Lower leg skin (tissue), 4 donors: ENCODE results near the gene ABCA4. TPM values are rescaled to one million over a fixed set of nuclear protein-coding genes. Genes with fewer than 3 reads are reported as not detected.

Experiments used
- DNase-seq, 2 donors: peaks; one replicate each; pipeline ENCODE4 v3.0.0-alpha.2; 2019; ENCODE audit warnings: low spot score in 2 of 2
- H3K4me3 ChIP-seq: fragments of 200-600 bp; sonication (generic); 2 replicates; pipeline ENCODE4 v1.5.1; 2017; ENCODE audit warnings: mild to moderate bottlenecking, low read depth; ENCODE audit not compliant: poor library complexity, severe bottlenecking
- CTCF ChIP-seq, 3 donors: fragments of 450-650 bp; IDR thresholded peaks; one replicate each; pipeline ENCODE4 v1.5.1; 2016; ENCODE audit warnings: antibody characterized with exemption in 3 of 3, mild to moderate bottlenecking in 3 of 3, moderate library complexity in 2 of 3
- POLR2A ChIP-seq, 2 donors: fragments of 450-650 bp; IDR thresholded peaks; one replicate each; pipeline ENCODE4 v1.6.1; 2016 to 2017; ENCODE audit warnings: antibody characterized with exemption in 2 of 2, mild to moderate bottlenecking in 1 of 2, moderate library complexity in 1 of 2
- WGBS, 2 donors: methylation state at CpG; one replicate each; pipeline ENCODE4 v1.1.5; 2018; 5-methylcytosine and 5-hydroxymethylcytosine counted together
- intact Hi-C: fragments of 100-400 bp; cut with DNase I; formaldehyde crosslinking; loops from one replicate; pipeline ENCODE4 v1.15.0; 2023; ENCODE audit warnings: low total_unique reads
- total RNA-seq, 4 donors: library from RNA; depleted of rRNA; stranded (reverse); fragments of >200 nt; gene quantifications; one replicate each; pipeline ENCODE4 v1.1.0, GENCODE V29; 2016

The ABCA4 gene
- total RNA-seq, 4 donors from 2014 or later = 0.46 to 5.3 (median 3.8) TPM

GRCh38 chr1:94095744-94096469 is 25.0 kb downstream of the ABCA4 start:
- DNase-seq = no peak
- TF ChIP-seq POLR2A (IDR thresholded peaks at IDR 0.05) (no peak), CTCF (IDR thresholded peaks at IDR 0.05) (no peak)
- WGBS, 2 donors = 71 to 74% methylated on average over 14 of the region's 14 CpGs
- intact Hi-C loops = no loop called here
- no peak overlapping the region for H3K4me3 ChIP-seq

- no peak overlapping the region for H3K4me3 ChIP-seq
- peak; percentile 38 to 94 for DNase-seq
- TF ChIP-seq POLR2A (IDR thresholded peaks at IDR 0.05) = no peak
- TF ChIP-seq CTCF (IDR thresholded peaks at IDR 0.05) = no peak
- 20 to 21% methylated on average over 21 of the region's 21 CpGs for WGBS, 2 donors
- intact Hi-C loops = no loop called here
Measured at GRCh38 chr1:94095112-94095637, 25.8 kb downstream of the ABCA4 start.

DNA sequence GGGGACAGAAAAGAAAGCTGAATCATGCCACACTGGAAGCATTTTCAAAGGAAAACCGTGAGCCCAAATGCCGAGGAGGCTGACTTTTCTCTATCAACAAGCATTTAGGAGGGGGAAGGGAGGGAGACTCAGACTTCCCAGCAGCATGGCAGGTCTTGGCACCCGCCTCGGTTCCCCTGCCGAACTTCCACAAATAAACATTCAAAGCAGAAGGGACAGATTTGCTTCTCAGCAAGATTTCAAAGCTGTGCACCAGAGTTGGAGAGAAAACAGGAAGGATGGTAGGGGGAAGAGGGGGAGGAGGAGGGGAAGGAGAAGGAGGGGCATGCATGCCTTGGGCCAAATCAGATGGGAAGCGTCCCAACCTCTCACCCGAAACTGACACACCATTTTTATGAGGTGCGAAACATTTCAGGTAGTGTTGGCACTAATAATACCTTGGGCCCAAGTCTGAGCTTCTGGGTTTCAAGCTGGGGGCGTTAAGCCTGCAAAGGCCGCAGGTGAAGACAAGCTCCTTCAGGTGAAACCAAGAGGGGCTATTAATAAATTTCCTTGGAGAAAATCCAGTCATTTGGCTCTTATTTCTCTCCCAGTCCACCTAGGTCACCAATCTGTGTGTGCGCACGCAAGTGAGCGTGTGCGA is 26.4 kb downstream of the ABCA4 start:
- intact Hi-C loops = no loop called here
- H3K4me3 ChIP-seq = no peak overlapping the region

GRCh38 chr1:94093996-94094395 is 27.0 kb downstream of the ABCA4 start:
- no peak overlapping the region for H3K4me3 ChIP-seq
- TF ChIP-seq CTCF (IDR thresholded peaks at IDR 0.05) = no peak
- WGBS, 2 donors = 38 to 46% methylated on average over 6 of the region's 6 CpGs
- intact Hi-C loops = no loop called here
- no peak for DNase-seq

More for the DNA sequence above, 26.4 kb downstream of the ABCA4 start:
- WGBS, 2 donors = 28 to 29% methylated on average over 14 of the region's 14 CpGs
- TF ChIP-seq POLR2A (IDR thresholded peaks at IDR 0.05) (no peak), CTCF (IDR thresholded peaks at IDR 0.05) (no peak)
- DNase-seq = peak; percentile 63 to 91

- no peak for DNase-seq
- 89 to 91% methylated on average over 4 of the region's 4 CpGs for WGBS, 2 donors
- TF ChIP-seq POLR2A (IDR thresholded peaks at IDR 0.05) (no peak), CTCF (IDR thresholded peaks at IDR 0.05) (no peak)
- H3K4me3 ChIP-seq = no peak overlapping the region
- intact Hi-C loops = no loop called here
Measured at GRCh38 chr1:94093396-94093795, 27.6 kb downstream of the ABCA4 start.
